Mucosa of gallbladder (tissue), 1 donor: Measurements from ENCODE around the gene PSMC3. TPM values are rescaled to one million over a fixed set of nuclear protein-coding genes. Genes with fewer than 3 reads are reported as not detected.

Source experiments
- DNase-seq: peaks from one replicate; pipeline ENCODE4 v3.0.0-alpha.2; 2020; ENCODE audit warnings: low spot score
- total RNA-seq: library from RNA; stranded (reverse); gene quantifications from one replicate; pipeline ENCODE4 v1.2.1, GENCODE V29; 2021
- donor health status: DM: no; HTN: no; CAD: no.

The PSMC3 gene
- total RNA-seq, 1 donor from 2014 or later, result 80.5 TPM

GRCh38 chr11:47376525-47377371, 49.5 kb downstream of the PSMC3 start:
- no peak for DNase-seq

DNA sequence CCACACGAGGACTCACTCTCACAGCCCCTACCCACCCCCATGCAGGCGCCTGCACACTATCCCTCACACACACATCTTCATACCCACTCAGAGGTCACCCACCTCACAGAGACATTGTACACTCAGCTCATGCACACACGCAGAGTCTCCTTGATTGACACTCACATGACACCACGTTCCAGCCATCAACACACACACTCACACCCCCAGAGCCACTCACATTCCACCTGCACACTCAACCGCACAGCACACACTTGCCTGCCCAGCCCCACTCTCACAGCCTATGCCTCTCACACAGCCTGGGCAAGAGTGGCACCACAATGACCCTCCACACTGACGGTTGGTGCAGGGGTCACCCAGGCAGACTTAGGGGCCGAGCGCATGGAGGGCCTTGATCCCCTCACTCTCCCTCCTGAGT, 50.1 kb downstream of the PSMC3 start:
- no peak for DNase-seq

GRCh38 chr11:47375546-47376085, 50.6 kb downstream of the PSMC3 start:
- DNase-seq, result no peak

DNA sequence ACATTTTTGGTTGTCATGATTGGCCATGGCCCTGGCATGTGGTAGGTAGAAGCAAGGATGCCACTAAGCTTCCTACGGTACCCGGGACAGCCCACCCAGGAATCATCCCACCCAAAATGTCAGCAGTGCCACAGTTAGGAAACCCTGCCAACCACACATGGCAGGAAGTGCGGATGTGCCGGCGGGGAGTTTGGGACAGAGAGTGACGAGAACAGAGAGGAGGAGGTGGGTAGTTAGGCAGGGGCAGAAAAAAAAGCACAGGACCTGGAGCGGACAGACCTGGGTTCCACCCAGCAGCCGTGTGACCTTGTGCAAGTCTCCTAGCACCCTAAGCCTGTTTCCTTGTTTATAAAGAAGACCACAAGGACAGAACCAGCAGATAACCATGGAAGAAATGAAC, 51.2 kb downstream of the PSMC3 start:
- DNase-seq, result no peak

- DNase-seq, result no peak
These were observed 51.6 kb downstream of the PSMC3 start for GRCh38 chr11:47374720-47375019.

- peak; percentile 82 for DNase-seq
These were observed 52.1 kb downstream of the PSMC3 start for GRCh38 chr11:47373876-47374719.

DNA sequence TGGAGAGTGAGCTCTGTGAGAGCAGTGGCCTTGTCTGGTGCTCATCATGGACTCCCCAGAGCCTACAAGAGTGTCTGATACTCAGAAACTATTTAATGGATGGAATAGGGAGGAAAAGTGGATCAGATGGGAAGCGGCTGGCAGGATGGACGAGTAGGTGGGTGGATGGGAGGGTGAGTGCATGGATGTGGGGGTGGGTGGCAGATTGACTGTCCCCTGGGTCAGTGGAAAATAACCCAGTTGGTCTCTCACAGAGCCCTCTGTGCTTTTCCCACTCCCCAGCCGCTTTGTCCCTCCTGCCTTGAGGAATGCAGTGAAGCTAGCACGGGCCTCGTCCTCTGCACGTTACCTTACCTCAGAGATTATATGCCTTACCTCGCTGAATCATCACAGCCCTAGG, 53.8 kb downstream of the PSMC3 start:
- no peak for DNase-seq

GRCh38 chr11:47369676-47370075, 56.6 kb downstream of the PSMC3 start:
- no peak for DNase-seq

Other genes with a start within 250 kb of the PSMC3 start
- gene ARFGAP2, start 249.6 kb downstream of the PSMC3 start, total RNA-seq, result 91.8 TPM
- gene PACSIN3, start 240.0 kb downstream of the PSMC3 start, total RNA-seq, result 34.4 TPM
- 22.7 TPM for gene DDB2, start 211.5 kb downstream of the PSMC3 start, total RNA-seq
- gene ACP2, start 177.6 kb downstream of the PSMC3 start, total RNA-seq, result 48.5 TPM
- gene NR1H3, start 168.4 kb downstream of the PSMC3 start, total RNA-seq, result 33.5 TPM
- 57.1 TPM for gene MADD, start 156.3 kb downstream of the PSMC3 start, total RNA-seq
- not detected for gene MYBPC3, start 73.7 kb downstream of the PSMC3 start, total RNA-seq
- gene SPI1, start 47.9 kb downstream of the PSMC3 start, total RNA-seq, result 35.3 TPM
- 58.6 TPM for gene SLC39A13, start 17.8 kb downstream of the PSMC3 start, total RNA-seq
- gene RAPSN, start 22.7 kb upstream of the PSMC3 start, total RNA-seq, result 0.35 TPM
- gene CELF1, start 126.7 kb upstream of the PSMC3 start, total RNA-seq, result 102 TPM
- gene PTPMT1, start 139.2 kb upstream of the PSMC3 start, total RNA-seq, result 45.1 TPM
- 20.3 TPM for gene KBTBD4, start 152.5 kb upstream of the PSMC3 start, total RNA-seq
- gene NDUFS3, start 152.6 kb upstream of the PSMC3 start, total RNA-seq, result 97.8 TPM
- 0.14 TPM for gene FAM180B, start 160.2 kb upstream of the PSMC3 start, total RNA-seq
- 5.5 TPM for gene C1QTNF4, start 168.0 kb upstream of the PSMC3 start, total RNA-seq
- 65.7 TPM for gene MTCH2, start 216.1 kb upstream of the PSMC3 start, total RNA-seq